Uterus (tissue), 2 donors: ENCODE data around the gene SURF2.

ENCODE experiments used
- POLR2A ChIP-seq, 2 donors: fragments of 450-650 bp; IDR thresholded peaks; one replicate each; pipeline ENCODE4 v1.6.1; 2016; ENCODE audit warnings: antibody characterized with exemption in 2 of 2, mild to moderate bottlenecking in 1 of 2, moderate library complexity in 1 of 2
- TF ChIP-seq, protein P1 (sequence below), 4 experiments: fragments of 200-600 bp in 2 of 4; fragments of 450-650 bp in 2 of 4; sonication (generic) in 2 of 4; IDR thresholded peaks; one replicate each; pipeline ENCODE4 v1.5.1; 2016 to 2019; ENCODE audit warnings: antibody characterized with exemption in 4 of 4, mild to moderate bottlenecking in 2 of 4, moderate library complexity in 1 of 4

DNA sequence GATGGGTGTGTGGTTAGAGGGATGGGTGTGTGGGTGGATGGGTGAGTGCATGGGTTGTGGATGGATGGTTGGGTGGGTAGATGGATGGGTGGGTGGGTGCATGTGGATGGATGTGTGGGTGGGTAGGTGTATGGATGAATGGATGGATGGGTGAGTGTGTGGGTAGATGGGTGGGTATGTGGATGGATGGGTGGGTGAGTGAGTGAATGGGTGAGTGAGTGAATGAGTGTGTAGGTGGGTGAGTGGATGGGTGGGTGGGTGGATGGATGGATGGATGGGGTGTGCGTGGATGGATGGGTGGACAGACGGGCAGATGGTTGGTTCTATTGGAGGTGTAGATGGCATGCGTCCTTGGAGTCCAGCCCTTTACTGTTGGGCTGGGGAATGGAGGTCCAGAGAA is 37.0 kb downstream of the SURF2 start:
- TF ChIP-seq, protein P1, sequence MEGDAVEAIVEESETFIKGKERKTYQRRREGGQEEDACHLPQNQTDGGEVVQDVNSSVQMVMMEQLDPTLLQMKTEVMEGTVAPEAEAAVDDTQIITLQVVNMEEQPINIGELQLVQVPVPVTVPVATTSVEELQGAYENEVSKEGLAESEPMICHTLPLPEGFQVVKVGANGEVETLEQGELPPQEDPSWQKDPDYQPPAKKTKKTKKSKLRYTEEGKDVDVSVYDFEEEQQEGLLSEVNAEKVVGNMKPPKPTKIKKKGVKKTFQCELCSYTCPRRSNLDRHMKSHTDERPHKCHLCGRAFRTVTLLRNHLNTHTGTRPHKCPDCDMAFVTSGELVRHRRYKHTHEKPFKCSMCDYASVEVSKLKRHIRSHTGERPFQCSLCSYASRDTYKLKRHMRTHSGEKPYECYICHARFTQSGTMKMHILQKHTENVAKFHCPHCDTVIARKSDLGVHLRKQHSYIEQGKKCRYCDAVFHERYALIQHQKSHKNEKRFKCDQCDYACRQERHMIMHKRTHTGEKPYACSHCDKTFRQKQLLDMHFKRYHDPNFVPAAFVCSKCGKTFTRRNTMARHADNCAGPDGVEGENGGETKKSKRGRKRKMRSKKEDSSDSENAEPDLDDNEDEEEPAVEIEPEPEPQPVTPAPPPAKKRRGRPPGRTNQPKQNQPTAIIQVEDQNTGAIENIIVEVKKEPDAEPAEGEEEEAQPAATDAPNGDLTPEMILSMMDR (IDR thresholded peaks at IDR 0.05) = no peak
- no peak for TF ChIP-seq POLR2A (IDR thresholded peaks at IDR 0.05)
